Body of pancreas (tissue), 4 donors: ENCODE results near the gene ANXA6.

Source experiments
- CTCF ChIP-seq, 7 experiments: fragments of 450-650 bp in 4 of 7; fragments of 200-600 bp in 3 of 7; sonication (generic) in 3 of 7; IDR thresholded peaks; one replicate each; pipeline ENCODE4 v1.5.1; 2016 to 2019; ENCODE audit warnings: antibody characterized with exemption in 7 of 7
- POLR2A ChIP-seq, 3 donors: fragments of 450-650 bp; IDR thresholded peaks; one replicate each; pipeline ENCODE4 v1.6.1; 2016; ENCODE audit warnings: antibody characterized with exemption in 3 of 3, mild to moderate bottlenecking in 2 of 3

DNA sequence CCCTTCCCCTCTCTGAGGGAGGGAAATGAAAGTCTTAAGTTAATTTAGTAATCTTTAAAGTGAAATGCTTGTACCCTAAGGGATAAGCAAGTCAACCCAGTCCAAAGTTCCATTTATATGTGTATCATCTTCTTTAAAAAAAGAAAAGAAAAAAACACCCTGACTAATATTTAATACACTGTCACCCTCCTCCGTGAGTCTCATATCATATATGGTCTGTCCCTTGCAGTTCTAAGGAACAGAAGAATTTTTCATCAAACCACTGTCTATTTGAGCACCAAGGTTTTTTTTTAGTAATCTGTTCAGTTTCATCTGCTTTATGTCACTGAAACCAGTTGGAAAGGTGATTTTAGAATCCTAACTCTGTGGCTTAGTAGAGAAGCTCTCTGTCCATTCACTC is 92.0 kb downstream of the ANXA6 start:
- no peak for TF ChIP-seq CTCF (IDR thresholded peaks at IDR 0.05)
- no peak for TF ChIP-seq POLR2A (IDR thresholded peaks at IDR 0.05)
